Measurements from ENCODE around the gene DDR1. TPM values are rescaled to one million over a fixed set of nuclear protein-coding genes. Genes with fewer than 3 reads are reported as not detected.

Gene DDR1
- total and polyA plus RNA-seq, 2 experiments from 2014 or later: 58.3 to 154 TPM

- TF ChIP-seq EZH2 (IDR thresholded peaks at IDR 0.05; ENCODE audit: low read depth, unreplicated experiment) (no peak), CTCF (conservative IDR thresholded peaks at IDR 0.05; ENCODE audit: low read depth in 2 of 2) (no peak), JUNB (IDR thresholded peaks at IDR 0.05; ENCODE audit: unreplicated experiment) (no peak), CREB1 (CRISPR knock-in tag; IDR thresholded peaks at IDR 0.05; ENCODE audit: low read depth) (no peak), EZH2phosphoT487 (IDR thresholded peaks at IDR 0.05; ENCODE audit: unreplicated experiment) (no peak), ZNF331 (CRISPR knock-in tag; IDR thresholded peaks at IDR 0.05; ENCODE audit: low read depth) (no peak), ZNF114 (CRISPR knock-in tag; IDR thresholded peaks at IDR 0.05) (no peak), REST (IDR thresholded peaks at IDR 0.05; ENCODE audit: unreplicated experiment) (no peak), ETS1 (IDR thresholded peaks at IDR 0.05) (no peak)
These were observed 49.7 kb upstream of the DDR1 start (continued) for GRCh38 chr6:30834646-30835045.

GRCh38 chr6:30835576-30835975, 48.7 kb upstream of the DDR1 start:
- Mint-ChIP-seq H3K27ac (no peak overlapping the region), H3K9me3 (peaks cover 35% of the 10 kb centered on the region), H3K4me1 (peaks cover 19% of the 10 kb centered on the region), H3K4me3 (no peak overlapping the region), H3K36me3 (ENCODE audit: low read depth) (peaks cover 45% of the 10 kb centered on the region), H3K27me3 (ENCODE audit: insufficient read depth, low read depth, poor library complexity) (peaks cover 14% of the 10 kb centered on the region)
- Histone ChIP-seq H3K4me3 (no peak overlapping the region), H3K36me3 (ENCODE audit: insufficient read depth) (peaks cover 26% of the 10 kb centered on the region), H4K20me1 (replicated peaks; ENCODE audit: insufficient read depth) (no peaks in the 10 kb centered on the region), H2AFZ (no peak overlapping the region), H3K4me2 (no peak overlapping the region), H3K4me1 (ENCODE audit: insufficient read depth) (peaks cover 24% of the 10 kb centered on the region), H3K79me2 (replicated peaks; ENCODE audit: insufficient read depth) (no peaks in the 10 kb centered on the region; the same call in 1 of the 2 replicates), H3F3A (replicated peaks; ENCODE audit: low read depth) (peaks cover 10% of the 10 kb centered on the region; the same call in 1 of the 2 replicates), H3K9me2 (ENCODE audit: insufficient read depth) (peaks cover 5% of the 10 kb centered on the region; the same call in 1 of the 2 replicates), H3K27ac (ENCODE audit: low read depth) (no peak overlapping the region), H3K27me3 (ENCODE audit: insufficient read depth) (no peaks in the 10 kb centered on the region)
- DNase-seq (ENCODE audit: low spot score): no peak
- ATAC-seq: no peak
- TF ChIP-seq ZNF114 (CRISPR knock-in tag; IDR thresholded peaks at IDR 0.05): no peak
- TF ChIP-seq ZNF462 (CRISPR knock-in tag; IDR thresholded peaks at IDR 0.05): no peak
- TF ChIP-seq STAT1 (IDR thresholded peaks at IDR 0.05; ENCODE audit: unreplicated experiment): no peak
- no peak for TF ChIP-seq JUNB (IDR thresholded peaks at IDR 0.05; ENCODE audit: unreplicated experiment)
- no peak for TF ChIP-seq CREB1 (CRISPR knock-in tag; IDR thresholded peaks at IDR 0.05; ENCODE audit: low read depth)

Data from GM23338 (cell line).